ENCODE data around the gene TOR2A.

DNA sequence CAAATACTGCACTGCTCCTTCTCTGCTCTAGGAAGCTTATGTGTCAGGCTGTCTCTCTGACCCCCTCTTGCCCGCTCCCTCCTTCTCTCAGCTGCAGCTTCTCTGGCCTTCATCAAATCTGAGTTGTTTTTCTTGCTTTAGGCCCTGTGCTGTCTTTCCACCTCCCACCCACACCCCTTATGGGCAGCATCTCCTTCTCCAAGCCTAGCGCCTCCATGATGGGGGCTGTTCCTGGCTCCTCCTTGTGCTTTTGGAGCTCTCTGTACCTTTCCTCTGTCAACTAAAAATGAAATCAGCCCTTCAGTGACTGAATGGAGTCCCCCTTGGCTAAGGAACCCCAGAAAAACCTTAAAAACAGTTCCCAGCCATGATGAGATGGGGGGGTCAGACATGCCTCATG lies 35.0 kb downstream of the TOR2A start:
- TF ChIP-seq POLR2A (IDR thresholded peaks at IDR 0.05; ENCODE audit: low read depth, low read length) (no peak), POLR2AphosphoS5 (IDR thresholded peaks at IDR 0.05; ENCODE audit: insufficient read depth, low read depth, low read length) (no peak), EZH2 (IDR thresholded peaks at IDR 0.05; ENCODE audit: borderline replicate concordance, low read depth, low read length, severe bottlenecking) (no peak), FOS (IDR thresholded peaks at IDR 0.05; ENCODE audit: borderline replicate concordance, insufficient read depth, low read length) (no peak), GATA2 (IDR thresholded peaks at IDR 0.05; ENCODE audit: insufficient read depth, insufficient read length, low read depth, low read length) (no peak)
- TF ChIP-seq, protein P1, sequence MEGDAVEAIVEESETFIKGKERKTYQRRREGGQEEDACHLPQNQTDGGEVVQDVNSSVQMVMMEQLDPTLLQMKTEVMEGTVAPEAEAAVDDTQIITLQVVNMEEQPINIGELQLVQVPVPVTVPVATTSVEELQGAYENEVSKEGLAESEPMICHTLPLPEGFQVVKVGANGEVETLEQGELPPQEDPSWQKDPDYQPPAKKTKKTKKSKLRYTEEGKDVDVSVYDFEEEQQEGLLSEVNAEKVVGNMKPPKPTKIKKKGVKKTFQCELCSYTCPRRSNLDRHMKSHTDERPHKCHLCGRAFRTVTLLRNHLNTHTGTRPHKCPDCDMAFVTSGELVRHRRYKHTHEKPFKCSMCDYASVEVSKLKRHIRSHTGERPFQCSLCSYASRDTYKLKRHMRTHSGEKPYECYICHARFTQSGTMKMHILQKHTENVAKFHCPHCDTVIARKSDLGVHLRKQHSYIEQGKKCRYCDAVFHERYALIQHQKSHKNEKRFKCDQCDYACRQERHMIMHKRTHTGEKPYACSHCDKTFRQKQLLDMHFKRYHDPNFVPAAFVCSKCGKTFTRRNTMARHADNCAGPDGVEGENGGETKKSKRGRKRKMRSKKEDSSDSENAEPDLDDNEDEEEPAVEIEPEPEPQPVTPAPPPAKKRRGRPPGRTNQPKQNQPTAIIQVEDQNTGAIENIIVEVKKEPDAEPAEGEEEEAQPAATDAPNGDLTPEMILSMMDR (IDR thresholded peaks at IDR 0.05; ENCODE audit: extremely low read depth in 1 of 2, insufficient read depth in 1 of 2, low read depth in 1 of 2, low read length in 2 of 2): no peak
- TF ChIP-seq, protein P2, sequence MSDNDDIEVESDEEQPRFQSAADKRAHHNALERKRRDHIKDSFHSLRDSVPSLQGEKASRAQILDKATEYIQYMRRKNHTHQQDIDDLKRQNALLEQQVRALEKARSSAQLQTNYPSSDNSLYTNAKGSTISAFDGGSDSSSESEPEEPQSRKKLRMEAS (IDR thresholded peaks at IDR 0.05; ENCODE audit: insufficient read depth, insufficient read length): no peak

All from endothelial cell of umbilical vein (primary cell).